HUDEP-2 (cell line): ENCODE data around the gene PRSS23.

Source experiments
- DNase-seq, 76 experiments: peaks; one replicate each; lab custom pipeline; 2025; ENCODE audit not compliant: unreplicated experiment in 76 of 76; lab: John Stamatoyannopoulos, UW

Gene PRSS23

GRCh38 chr11:86787656-86788055 lies 12.7 kb upstream of the PRSS23 start:
- no peak for DNase-seq

- DNase-seq, result no peak
Observed at GRCh38 chr11:86790195-86790725, 10.1 kb upstream of the PRSS23 start.

DNA sequence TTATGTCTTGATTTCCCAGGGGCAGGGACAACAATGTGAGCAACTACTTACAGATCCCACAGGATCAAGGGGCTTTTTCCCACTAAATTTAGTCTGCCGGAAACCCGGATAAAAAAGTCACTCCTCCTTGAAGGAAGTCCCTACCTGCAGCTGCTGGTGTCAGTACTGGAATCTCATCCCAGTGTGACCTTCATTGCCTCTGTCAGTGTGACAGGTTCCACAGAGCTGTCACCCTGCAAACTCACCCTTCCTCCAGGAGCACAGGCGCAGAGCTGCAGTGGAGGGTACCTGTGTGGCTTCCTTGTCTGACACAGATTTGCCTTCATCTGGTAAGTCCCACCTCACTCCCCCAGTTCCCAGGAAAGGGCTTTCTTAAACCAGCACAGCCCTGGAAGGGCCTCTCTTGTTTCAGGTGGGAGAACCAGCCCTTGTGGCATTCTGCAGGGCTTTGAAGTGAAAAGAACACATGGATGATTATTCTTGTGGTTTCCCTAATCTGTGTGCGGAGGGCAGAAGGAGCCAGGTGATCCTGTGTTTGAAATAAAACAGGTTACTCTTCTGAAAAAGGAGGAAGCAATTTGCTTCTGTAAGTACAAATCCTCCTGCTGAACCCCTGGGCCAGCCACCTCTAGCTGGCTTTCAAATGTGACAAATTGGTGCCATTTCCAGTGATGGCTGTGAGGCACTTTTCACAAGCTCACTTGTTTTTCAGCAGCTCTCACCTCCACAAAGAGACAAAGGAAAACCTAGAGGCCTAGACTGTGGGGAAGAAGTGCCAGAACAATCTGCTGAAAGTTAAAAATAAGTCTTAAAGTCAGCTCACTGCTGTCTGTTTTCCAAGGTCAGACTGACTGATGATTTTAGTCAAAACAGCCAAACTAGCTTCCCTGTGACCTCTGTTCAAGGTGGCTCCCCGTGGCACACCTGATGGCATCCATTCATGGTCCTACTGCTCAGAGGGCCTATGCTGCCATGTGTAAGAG lies 9.2 kb upstream of the PRSS23 start:
- DNase-seq, result no peak

DNA sequence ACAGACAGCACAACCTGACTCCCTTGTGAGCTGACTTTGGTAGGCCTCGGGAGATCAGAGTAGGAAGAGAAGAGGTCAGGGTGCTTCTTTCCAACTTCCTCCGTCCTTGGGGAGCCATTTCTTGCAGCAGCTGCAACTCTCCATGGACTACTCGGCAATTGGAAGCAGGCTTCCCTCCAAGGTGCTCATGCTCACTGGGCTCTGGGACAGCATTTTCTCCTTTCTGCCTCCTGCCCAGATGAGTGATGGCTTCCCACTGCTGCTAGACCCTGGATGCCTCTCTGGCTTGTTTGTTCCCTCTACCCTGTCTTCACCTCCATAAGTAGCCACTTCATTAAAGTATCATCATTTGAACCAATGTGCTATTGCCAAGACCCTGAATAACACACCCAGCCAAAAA lies 8.2 kb upstream of the PRSS23 start:
- DNase-seq, result no peak

DNA sequence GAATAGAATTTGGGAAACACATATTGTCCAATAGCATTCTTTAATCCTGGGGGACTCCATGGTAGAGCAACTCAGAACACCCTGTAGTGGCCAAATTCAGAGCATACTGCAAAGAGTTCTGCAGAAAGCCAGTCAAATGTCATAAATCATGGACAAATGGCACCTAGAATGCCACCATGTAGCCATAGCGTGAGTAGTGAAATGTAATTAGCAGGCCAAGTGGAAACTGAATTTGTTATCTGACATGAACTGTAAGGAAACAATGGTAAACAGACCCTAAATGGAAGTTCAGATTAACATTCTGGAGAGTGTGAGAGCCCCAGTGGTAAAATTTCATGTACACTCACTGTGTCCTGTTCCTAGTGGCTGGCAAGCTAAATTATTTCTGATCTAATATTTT lies 7.0 kb upstream of the PRSS23 start:
- DNase-seq, result no peak

- DNase-seq, result no peak
Observed at GRCh38 chr11:86795511-86795910, 4.8 kb upstream of the PRSS23 start.

GRCh38 chr11:86795949-86796348 lies 4.4 kb upstream of the PRSS23 start:
- DNase-seq, result no peak

DNA sequence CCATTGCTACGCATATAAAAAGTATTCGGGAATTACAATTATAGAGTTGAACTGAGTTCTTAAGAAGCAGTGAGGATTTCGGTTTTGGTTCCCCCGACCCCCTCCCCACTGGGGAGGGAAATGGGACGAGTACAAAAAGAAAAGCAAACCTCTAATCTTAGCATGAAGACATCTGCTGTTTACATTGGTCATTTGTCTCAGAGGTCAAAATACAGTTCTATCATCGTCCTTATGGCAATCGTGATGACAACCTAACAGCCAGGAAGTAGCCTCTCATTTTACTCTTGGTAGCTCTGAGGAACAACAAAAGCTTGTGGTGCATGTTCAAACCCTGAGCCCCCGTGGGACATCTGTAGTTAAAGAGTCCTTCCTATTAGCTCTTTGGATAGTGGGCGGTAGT lies 3.2 kb upstream of the PRSS23 start:
- DNase-seq, result no peak

- no peak for DNase-seq
Observed at GRCh38 chr11:86798988-86799387, 1.4 kb upstream of the PRSS23 start.

- no peak for DNase-seq
Observed at GRCh38 chr11:86799680-86800075, 664 bp upstream of the PRSS23 start.

DNA sequence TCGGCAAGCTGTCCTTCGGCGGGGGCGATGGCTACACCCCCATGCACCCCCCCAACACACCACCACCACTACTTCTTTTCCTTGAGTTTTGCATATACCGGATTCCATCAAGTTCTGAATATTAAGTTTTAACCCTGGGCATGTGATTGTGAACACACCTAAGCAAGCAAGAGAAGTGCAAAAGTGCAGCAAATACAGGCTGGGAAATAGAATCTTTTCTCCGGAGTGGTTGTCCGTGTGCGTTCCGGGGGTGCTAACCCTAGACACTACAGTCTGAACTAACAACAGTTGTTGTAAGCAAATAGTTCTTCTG lies 574 bp downstream of the PRSS23 start:
- no peak for DNase-seq

DNA sequence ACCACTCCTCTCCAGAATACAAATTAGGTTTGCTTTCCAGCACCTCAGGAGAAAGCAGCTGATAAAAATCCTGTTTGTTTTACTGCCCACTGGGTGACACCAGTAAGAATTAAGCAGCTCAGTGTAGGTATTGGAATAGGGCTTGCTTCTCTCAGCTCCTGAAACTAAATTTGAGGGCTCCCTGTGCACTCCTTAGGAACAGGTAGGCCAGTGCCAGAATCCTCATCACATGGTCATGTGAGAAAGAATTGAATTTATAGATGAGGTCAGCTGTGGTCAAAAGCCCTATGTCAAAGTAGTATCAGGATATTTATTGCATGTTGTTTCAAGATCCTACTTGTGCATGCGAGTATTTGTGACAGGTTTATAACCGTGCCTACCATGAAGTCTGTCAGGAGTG lies 1.0 kb downstream of the PRSS23 start:
- no peak for DNase-seq

- DNase-seq, result no peak
Observed at GRCh38 chr11:86802146-86802545, 1.8 kb downstream of the PRSS23 start.

- DNase-seq, result peak in 8 of 76 experiments; percentile 3 to 32 (median 15)
Observed at GRCh38 chr11:86802601-86803051, 2.3 kb downstream of the PRSS23 start.

GRCh38 chr11:86803136-86804045 lies 3.0 kb downstream of the PRSS23 start:
- DNase-seq, result no peak

DNA sequence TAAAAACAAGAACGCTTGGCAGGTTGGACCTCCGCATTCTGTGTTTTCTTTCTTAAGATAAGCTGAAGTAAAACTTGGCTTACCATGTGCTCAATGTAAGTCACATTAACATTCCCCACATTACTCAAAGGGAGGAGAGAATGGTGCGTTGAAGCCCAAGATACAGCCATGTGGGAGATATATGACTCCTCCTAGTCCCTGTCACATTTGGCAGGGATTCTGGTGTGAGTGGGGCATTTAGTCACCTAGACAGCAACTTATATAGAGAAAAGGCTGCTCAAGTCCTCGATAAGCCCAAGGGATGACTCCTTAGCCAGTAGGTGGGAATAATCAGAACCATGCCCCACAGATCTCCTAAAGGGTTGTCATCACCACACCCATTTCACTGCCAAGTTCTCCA lies 4.6 kb downstream of the PRSS23 start:
- no peak for DNase-seq

GRCh38 chr11:86805873-86806310 lies 5.5 kb downstream of the PRSS23 start:
- no peak for DNase-seq

GRCh38 chr11:86806903-86807302 lies 6.6 kb downstream of the PRSS23 start:
- no peak for DNase-seq

DNA sequence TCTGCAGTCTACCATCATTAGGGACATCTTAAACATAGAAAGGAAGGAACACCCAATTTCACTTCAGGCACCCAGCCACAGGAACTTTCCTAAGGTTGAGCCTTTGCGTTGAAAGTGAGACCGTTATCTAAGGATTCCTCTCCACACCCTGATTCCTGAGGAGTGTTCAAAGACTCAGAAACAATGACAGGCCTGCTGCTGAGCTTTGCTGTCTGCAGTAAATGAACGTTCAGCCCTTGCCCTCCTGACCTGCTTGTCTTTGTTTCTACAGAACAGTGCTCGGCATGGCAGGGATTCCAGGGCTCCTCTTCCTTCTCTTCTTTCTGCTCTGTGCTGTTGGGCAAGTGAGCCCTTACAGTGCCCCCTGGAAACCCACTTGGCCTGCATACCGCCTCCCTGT lies 7.0 kb downstream of the PRSS23 start:
- DNase-seq, result no peak

- no peak for DNase-seq
Observed at GRCh38 chr11:86809561-86809960, 9.2 kb downstream of the PRSS23 start.

GRCh38 chr11:86810288-86810687 lies 9.9 kb downstream of the PRSS23 start:
- DNase-seq, result no peak
